Measurements from ENCODE around the gene KIF6. TPM values are rescaled to one million over a fixed set of nuclear protein-coding genes. Genes with fewer than 3 reads are reported as not detected.

The KIF6 gene
- polyA plus RNA-seq, 1 donor (not counting 4 experiments of a cell fraction or from before 2014, with no cell fraction given) = 0.14 TPM

DNA sequence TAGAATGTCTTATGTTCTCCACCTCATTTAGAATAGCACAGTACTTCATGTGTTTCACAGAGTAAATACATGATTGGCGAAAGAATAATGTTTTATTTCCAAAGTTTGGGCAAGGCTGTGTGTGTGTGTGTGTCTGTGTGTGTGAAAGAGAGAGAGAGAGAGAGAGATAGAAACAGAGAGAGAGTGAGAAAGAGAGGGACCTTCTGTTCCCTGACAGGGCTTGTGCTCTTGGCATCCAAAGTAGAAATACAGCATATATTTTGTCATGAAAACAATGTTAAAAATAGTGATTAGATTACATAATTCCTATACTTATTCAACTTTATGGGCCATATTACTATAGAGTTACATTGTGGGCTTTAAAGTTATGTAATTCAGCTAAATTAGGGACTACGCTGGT is 201.2 kb downstream of the KIF6 start:
- no peak overlapping the region for H2AFZ ChIP-seq (ENCODE audit: control insufficient read depth, low read length)
- no peaks in the 10 kb centered on the region for H3K4me1 ChIP-seq (ENCODE audit: control insufficient read depth, extremely low read depth, insufficient read depth, low read length)
- DNase-seq (ENCODE audit: low read depth, low spot score) (no peak), FAIRE-seq (no peak)
- no peak overlapping the region for H3K27ac ChIP-seq (ENCODE audit: control insufficient read depth, insufficient read depth, low read length)
- no peaks in the 10 kb centered on the region for H3K27me3 ChIP-seq (ENCODE audit: control insufficient read depth, extremely low read depth, insufficient read depth, low read length)
- TF ChIP-seq EZH2 (IDR thresholded peaks at IDR 0.05; ENCODE audit: low read length) = no peak
- TF ChIP-seq, protein P1, sequence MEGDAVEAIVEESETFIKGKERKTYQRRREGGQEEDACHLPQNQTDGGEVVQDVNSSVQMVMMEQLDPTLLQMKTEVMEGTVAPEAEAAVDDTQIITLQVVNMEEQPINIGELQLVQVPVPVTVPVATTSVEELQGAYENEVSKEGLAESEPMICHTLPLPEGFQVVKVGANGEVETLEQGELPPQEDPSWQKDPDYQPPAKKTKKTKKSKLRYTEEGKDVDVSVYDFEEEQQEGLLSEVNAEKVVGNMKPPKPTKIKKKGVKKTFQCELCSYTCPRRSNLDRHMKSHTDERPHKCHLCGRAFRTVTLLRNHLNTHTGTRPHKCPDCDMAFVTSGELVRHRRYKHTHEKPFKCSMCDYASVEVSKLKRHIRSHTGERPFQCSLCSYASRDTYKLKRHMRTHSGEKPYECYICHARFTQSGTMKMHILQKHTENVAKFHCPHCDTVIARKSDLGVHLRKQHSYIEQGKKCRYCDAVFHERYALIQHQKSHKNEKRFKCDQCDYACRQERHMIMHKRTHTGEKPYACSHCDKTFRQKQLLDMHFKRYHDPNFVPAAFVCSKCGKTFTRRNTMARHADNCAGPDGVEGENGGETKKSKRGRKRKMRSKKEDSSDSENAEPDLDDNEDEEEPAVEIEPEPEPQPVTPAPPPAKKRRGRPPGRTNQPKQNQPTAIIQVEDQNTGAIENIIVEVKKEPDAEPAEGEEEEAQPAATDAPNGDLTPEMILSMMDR (optimal IDR thresholded peaks at IDR 0.05 in 1 of 3, IDR thresholded peaks at IDR 0.05 in 1 of 3, conservative IDR thresholded peaks at IDR 0.05 in 1 of 3; ENCODE audit: extremely low read depth in 1 of 3, insufficient read depth in 2 of 3, low read length in 3 of 3) = no peak
- H3K9me3 ChIP-seq (ENCODE audit: control insufficient read depth, low read depth, low read length) = no peaks in the 10 kb centered on the region
- no peaks in the 10 kb centered on the region for H3K79me2 ChIP-seq (ENCODE audit: control insufficient read depth, insufficient read depth, low read length)
- dilution Hi-C loops (cut with MboI; ENCODE audit: extremely low pct_ligation_motif_present, low sequenced_read_pairs) = no loop called here
- no peaks in the 10 kb centered on the region for H3K9me1 ChIP-seq (ENCODE audit: control insufficient read depth, extremely low read depth, insufficient read depth, low read length)
- H3K4me2 ChIP-seq (ENCODE audit: control insufficient read depth, extremely low read depth, insufficient read depth, low read depth, low read length) = no peak overlapping the region
- H3K9ac ChIP-seq (ENCODE audit: control insufficient read depth, extremely low read depth, insufficient read depth, low read length) = no peak overlapping the region
- H3K36me3 ChIP-seq (ENCODE audit: control insufficient read depth in 2 of 2, extremely low read depth in 1 of 2, insufficient read depth in 2 of 2, low read length in 2 of 2) = no peaks in the 10 kb centered on the region
- no peak overlapping the region for H3K4me3 ChIP-seq (ENCODE audit: control insufficient read depth in 2 of 3, extremely low read depth in 1 of 3, insufficient read depth in 2 of 3, low read depth in 1 of 3, low read length in 3 of 3)
- no peaks in the 10 kb centered on the region for H4K20me1 ChIP-seq (ENCODE audit: control insufficient read depth, extremely low read depth, insufficient read depth, low read length)

DNA sequence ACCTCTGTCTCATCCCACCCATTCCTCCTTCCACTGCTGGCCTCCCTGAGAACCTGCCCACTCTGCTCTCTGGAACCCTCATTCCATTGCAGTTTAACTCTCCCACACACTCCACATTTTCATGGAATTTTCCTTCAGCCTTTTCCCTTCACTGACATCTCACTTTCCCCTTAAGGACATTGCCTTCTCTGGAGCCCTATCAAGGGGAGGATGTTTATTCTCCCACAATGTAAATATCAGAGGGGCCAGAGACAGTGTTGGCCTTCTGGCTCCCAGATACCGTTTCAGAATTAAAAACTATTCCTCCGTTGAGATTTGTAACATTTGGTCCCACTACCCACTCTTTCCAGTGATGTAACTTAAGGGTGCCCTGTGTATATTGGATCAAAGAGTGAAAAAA is 203.2 kb downstream of the KIF6 start:
- Histone ChIP-seq H3K4me3 (ENCODE audit: control insufficient read depth in 2 of 3, extremely low read depth in 1 of 3, insufficient read depth in 2 of 3, low read depth in 1 of 3, low read length in 3 of 3) (no peak overlapping the region), H3K79me2 (ENCODE audit: control insufficient read depth, insufficient read depth, low read length) (no peaks in the 10 kb centered on the region), H3K9ac (ENCODE audit: control insufficient read depth, extremely low read depth, insufficient read depth, low read length) (no peak overlapping the region), H3K27me3 (ENCODE audit: control insufficient read depth, extremely low read depth, insufficient read depth, low read length) (peaks cover 3% of the 10 kb centered on the region), H2AFZ (ENCODE audit: control insufficient read depth, low read length) (no peak overlapping the region), H3K4me1 (ENCODE audit: control insufficient read depth, extremely low read depth, insufficient read depth, low read length) (no peaks in the 10 kb centered on the region), H3K9me3 (ENCODE audit: control insufficient read depth, low read depth, low read length) (no peaks in the 10 kb centered on the region), H3K27ac (ENCODE audit: control insufficient read depth, insufficient read depth, low read length) (no peak overlapping the region), H3K9me1 (ENCODE audit: control insufficient read depth, extremely low read depth, insufficient read depth, low read length) (no peaks in the 10 kb centered on the region), H3K36me3 (ENCODE audit: control insufficient read depth in 2 of 2, extremely low read depth in 1 of 2, insufficient read depth in 2 of 2, low read length in 2 of 2) (no peaks in the 10 kb centered on the region), H4K20me1 (ENCODE audit: control insufficient read depth, extremely low read depth, insufficient read depth, low read length) (no peaks in the 10 kb centered on the region), H3K4me2 (ENCODE audit: control insufficient read depth, extremely low read depth, insufficient read depth, low read depth, low read length) (no peak overlapping the region)
- FAIRE-seq = no peak
- TF ChIP-seq EZH2 (IDR thresholded peaks at IDR 0.05; ENCODE audit: low read length) = no peak
- TF ChIP-seq, protein P1 (optimal IDR thresholded peaks at IDR 0.05 in 1 of 3, IDR thresholded peaks at IDR 0.05 in 1 of 3, conservative IDR thresholded peaks at IDR 0.05 in 1 of 3; ENCODE audit: extremely low read depth in 1 of 3, insufficient read depth in 2 of 3, low read length in 3 of 3) = no peak
- dilution Hi-C loops (cut with MboI; ENCODE audit: extremely low pct_ligation_motif_present, low sequenced_read_pairs) = no loop called here
- DNase-seq (ENCODE audit: low read depth, low spot score) = no peak
